ENCODE results near the gene CCDC33.
"Not testable (repeated sequence)": the region's sequence is repeated elsewhere in the genome, so short reads cannot be mapped to it uniquely, and the experiment has no call there.

GRCh38 chr15:74353992-74354391, 117.9 kb downstream of the CCDC33 start:
- not testable (repeated sequence) for TF ChIP-seq EP300 (IDR thresholded peaks at IDR 0.05; ENCODE audit: borderline replicate concordance in 1 of 2, low read depth in 1 of 2, low read length in 1 of 2); POLR2AphosphoS5 (IDR thresholded peaks at IDR 0.05; ENCODE audit: low read depth, low read length); CTCF (IDR thresholded peaks at IDR 0.05)
